ENCODE measurements around the gene NF1.

DNA sequence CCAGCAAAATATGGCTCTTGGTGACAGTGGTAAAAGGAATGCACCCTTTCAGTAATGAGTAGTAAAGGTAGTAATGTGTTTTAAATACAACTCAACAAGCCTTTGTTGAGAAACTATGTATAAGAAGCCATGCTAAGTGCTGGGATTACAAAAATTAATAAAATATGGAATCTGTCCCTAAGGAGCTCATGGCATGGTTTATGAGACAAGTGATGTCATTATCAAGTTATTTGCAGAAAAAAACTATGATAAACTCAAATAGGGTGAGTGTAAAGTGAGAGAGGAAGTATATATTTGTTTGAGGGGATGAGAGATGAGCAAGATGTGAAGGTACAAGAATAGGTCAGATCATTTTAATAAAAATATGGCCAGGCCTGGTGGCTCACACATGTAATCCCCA is 76.9 kb downstream of the NF1 start:
- TF ChIP-seq, protein P1, sequence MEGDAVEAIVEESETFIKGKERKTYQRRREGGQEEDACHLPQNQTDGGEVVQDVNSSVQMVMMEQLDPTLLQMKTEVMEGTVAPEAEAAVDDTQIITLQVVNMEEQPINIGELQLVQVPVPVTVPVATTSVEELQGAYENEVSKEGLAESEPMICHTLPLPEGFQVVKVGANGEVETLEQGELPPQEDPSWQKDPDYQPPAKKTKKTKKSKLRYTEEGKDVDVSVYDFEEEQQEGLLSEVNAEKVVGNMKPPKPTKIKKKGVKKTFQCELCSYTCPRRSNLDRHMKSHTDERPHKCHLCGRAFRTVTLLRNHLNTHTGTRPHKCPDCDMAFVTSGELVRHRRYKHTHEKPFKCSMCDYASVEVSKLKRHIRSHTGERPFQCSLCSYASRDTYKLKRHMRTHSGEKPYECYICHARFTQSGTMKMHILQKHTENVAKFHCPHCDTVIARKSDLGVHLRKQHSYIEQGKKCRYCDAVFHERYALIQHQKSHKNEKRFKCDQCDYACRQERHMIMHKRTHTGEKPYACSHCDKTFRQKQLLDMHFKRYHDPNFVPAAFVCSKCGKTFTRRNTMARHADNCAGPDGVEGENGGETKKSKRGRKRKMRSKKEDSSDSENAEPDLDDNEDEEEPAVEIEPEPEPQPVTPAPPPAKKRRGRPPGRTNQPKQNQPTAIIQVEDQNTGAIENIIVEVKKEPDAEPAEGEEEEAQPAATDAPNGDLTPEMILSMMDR (IDR thresholded peaks at IDR 0.05) = no peak
- no peak for TF ChIP-seq POLR2A (IDR thresholded peaks at IDR 0.05)
- TF ChIP-seq POLR2AphosphoS5 (IDR thresholded peaks at IDR 0.05) = no peak
- TF ChIP-seq EP300 (IDR thresholded peaks at IDR 0.05) = no peak

Data from sigmoid colon (tissue), 4 donors.